Measurements from ENCODE around the gene ZFAND4. TPM values are rescaled to one million over a fixed set of nuclear protein-coding genes. Genes with fewer than 3 reads are reported as not detected.

ZFAND4 gene
- total RNA-seq (2021; ENCODE audit: unreplicated experiment) (15.5 TPM), Bru-seq, nascent RNA (percentile 71 among the genes with signal in this experiment), BruChase-seq, experiment 1, labeled RNA remaining after a 6-hour chase (percentile 69 among the genes with signal in this experiment), BruChase-seq, experiment 2, labeled RNA remaining after a 2-hour chase (percentile 70 among the genes with signal in this experiment)
- 3.2 and 4.8 TPM in 2 replicates for polyA plus RNA-seq (2012)
- long read RNA-seq, partial matches to known transcripts: 8 of 27 reads
- long read RNA-seq, other reads (novel, unspliced or antisense): 19 of 27 reads

DNA sequence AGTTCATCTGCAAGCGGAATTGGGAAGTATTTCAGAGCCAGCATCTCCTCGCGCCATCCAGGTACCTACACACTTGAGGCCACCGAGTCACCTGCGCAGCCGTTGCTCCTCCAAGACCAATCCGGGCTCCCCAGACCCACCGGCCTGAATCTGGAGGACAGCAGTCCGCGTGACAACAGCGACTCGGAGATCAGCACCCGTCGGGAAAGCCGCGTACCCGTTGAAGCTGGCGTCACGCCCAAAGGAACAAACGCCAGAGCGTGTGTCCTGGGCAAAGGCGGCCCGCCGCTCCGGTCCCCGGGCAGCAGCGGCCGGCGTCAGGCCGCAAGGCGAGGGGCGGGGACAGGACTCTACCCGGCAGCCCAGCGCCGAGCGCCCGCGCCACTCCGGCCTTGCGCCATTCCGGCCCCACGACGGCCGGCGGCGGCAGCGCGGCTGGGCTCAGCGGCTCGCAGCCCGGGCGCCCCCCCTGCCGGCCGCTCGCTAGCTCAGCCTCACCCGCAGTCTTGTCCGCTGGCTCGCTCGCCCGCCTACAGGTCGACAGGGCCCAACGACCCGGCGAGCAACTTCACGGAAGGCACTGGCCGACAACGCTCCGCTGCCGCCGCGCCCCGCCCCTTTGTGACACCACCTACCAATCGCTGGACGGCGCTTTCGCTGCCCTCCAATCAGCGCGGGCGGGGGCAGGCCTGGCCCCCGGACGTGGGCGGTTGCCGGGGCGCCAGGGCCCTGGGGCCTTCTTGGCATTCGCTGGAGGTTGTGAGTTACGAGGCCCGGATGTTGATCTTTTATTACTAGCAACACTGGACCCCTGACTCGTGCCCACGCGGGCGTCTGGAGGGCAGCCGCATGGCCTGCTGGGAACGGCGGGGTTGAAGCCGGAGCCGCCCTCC, at the start of gene ZFAND4:
Gene ZFAND4 (minus strand): TSS at position 592 of the 893 bp plus-strand sequence. CDS start 9,047 bp downstream, outside the sequence.
- Histone ChIP-seq H4K20me1 (ENCODE audit: insufficient read depth) (no peaks in the 10 kb centered on the region), H3K36me3 (ENCODE audit: control insufficient read depth in 1 of 2, insufficient read depth in 2 of 2, low read length in 2 of 2) (no peaks in the 10 kb centered on the region), H2AFZ (ENCODE audit: low read depth, low read length, poor library complexity, severe bottlenecking) (peak within 1 kb of the TSS; percentile 81), H3K9me3 (ENCODE audit: control insufficient read depth in 1 of 2, insufficient read depth in 1 of 2, low read depth in 1 of 2, low read length in 2 of 2) (no peaks in the 10 kb centered on the region), H3K4me3 (replicated peaks in 1 of 2; ENCODE audit: low read depth in 1 of 2, low read length in 2 of 2) (peak within 1 kb of the TSS; percentile 87 to 94), H3K27me3 (ENCODE audit: insufficient read depth, low read length) (no peaks in the 10 kb centered on the region), H3K27ac (ENCODE audit: low read depth, low read length) (peak within 1 kb of the TSS; percentile 90), H3K9ac (ENCODE audit: low read length) (peak within 1 kb of the TSS; percentile 79), H3K4me1 (ENCODE audit: control insufficient read depth in 1 of 2, insufficient read depth in 2 of 2, low read length in 2 of 2) (peaks cover 5 to 16% of the 10 kb centered on the region in 2 experiments; a peak in 3 of 4 replicates), H3K9me2 (ENCODE audit: insufficient read depth) (no peaks in the 10 kb centered on the region), H3K4me2 (ENCODE audit: low read length) (peak within 1 kb of the TSS; percentile 97), H3K79me2 (ENCODE audit: insufficient read depth, low read length) (peaks cover 19% of the 10 kb centered on the region)
- intact Hi-C loops (cut with micrococcal nuclease): loop anchor here (5.0 to 10.0 kb wide), 2 partner anchors 205 to 438 kb away; no protein-coding TSS in a partner anchor
- ATAC-seq (peak; percentile 97), DNase-seq (ENCODE audit: low read depth, low spot score) (peak; percentile 91)
- POLR2A ChIA-PET: no interaction called here
- RAD21 ChIA-PET (ENCODE audit: low non-redundant PET in 1 of 2, low total read pairs in 2 of 2, uncharacterized antibody in 2 of 2, unreplicated experiment in 2 of 2): interaction anchor here (0.7 to 1.0 kb wide), 3 partner anchors 207 to 362 kb away, joined by 3 to 4 read pairs (median 3); no protein-coding TSS in a partner anchor
- BruUV-seq (replicated peaks): no TSS peak
- CTCF ChIA-PET: interaction anchor here (0.9 to 1.9 kb wide), 6 partner anchors 9 to 438 kb away, joined by 3 to 8 read pairs (median 4); no protein-coding TSS in a partner anchor
- TF ChIP-seq JUND (IDR thresholded peaks at IDR 0.05) (no peak), EZH2 (IDR thresholded peaks at IDR 0.05) (no peak), ZNF274 (IDR thresholded peaks at IDR 0.05; ENCODE audit: low read depth, low read length) (no peak), EZH2phosphoT487 (IDR thresholded peaks at IDR 0.05; ENCODE audit: borderline replicate concordance) (no peak), FOSL1 (IDR thresholded peaks at IDR 0.05; ENCODE audit: low read depth) (no peak), POLR2AphosphoS5 (IDR thresholded peaks at IDR 0.05; ENCODE audit: low read depth, low read length) (peak; percentile 85), TCF7L2 (IDR thresholded peaks at IDR 0.05; ENCODE audit: borderline replicate concordance, extremely low read depth, insufficient read depth, insufficient read length) (peak; percentile 51), EGR1 (IDR thresholded peaks at IDR 0.05; ENCODE audit: low read depth) (peak; percentile 99), RAD21 (IDR thresholded peaks at IDR 0.05; ENCODE audit: low read depth) (peak; percentile 46), ELF1 (IDR thresholded peaks at IDR 0.05; ENCODE audit: borderline replicate concordance, low read depth) (no peak), POLR2A (IDR thresholded peaks at IDR 0.05; ENCODE audit: borderline replicate concordance, extremely low read depth, insufficient read depth, insufficient read length) (peak; percentile 62), SIN3A (IDR thresholded peaks at IDR 0.05; ENCODE audit: low read depth) (no peak), ZFX (IDR thresholded peaks at IDR 0.05) (peak; percentile 90), YY1 (IDR thresholded peaks at IDR 0.05; ENCODE audit: extremely low read depth, insufficient replicate concordance, low read depth, low read length) (peak; percentile 56)
- TF ChIP-seq, protein P1, sequence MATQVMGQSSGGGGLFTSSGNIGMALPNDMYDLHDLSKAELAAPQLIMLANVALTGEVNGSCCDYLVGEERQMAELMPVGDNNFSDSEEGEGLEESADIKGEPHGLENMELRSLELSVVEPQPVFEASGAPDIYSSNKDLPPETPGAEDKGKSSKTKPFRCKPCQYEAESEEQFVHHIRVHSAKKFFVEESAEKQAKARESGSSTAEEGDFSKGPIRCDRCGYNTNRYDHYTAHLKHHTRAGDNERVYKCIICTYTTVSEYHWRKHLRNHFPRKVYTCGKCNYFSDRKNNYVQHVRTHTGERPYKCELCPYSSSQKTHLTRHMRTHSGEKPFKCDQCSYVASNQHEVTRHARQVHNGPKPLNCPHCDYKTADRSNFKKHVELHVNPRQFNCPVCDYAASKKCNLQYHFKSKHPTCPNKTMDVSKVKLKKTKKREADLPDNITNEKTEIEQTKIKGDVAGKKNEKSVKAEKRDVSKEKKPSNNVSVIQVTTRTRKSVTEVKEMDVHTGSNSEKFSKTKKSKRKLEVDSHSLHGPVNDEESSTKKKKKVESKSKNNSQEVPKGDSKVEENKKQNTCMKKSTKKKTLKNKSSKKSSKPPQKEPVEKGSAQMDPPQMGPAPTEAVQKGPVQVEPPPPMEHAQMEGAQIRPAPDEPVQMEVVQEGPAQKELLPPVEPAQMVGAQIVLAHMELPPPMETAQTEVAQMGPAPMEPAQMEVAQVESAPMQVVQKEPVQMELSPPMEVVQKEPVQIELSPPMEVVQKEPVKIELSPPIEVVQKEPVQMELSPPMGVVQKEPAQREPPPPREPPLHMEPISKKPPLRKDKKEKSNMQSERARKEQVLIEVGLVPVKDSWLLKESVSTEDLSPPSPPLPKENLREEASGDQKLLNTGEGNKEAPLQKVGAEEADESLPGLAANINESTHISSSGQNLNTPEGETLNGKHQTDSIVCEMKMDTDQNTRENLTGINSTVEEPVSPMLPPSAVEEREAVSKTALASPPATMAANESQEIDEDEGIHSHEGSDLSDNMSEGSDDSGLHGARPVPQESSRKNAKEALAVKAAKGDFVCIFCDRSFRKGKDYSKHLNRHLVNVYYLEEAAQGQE (IDR thresholded peaks at IDR 0.05; ENCODE audit: low read depth): no peak
- TF ChIP-seq, protein P2, sequence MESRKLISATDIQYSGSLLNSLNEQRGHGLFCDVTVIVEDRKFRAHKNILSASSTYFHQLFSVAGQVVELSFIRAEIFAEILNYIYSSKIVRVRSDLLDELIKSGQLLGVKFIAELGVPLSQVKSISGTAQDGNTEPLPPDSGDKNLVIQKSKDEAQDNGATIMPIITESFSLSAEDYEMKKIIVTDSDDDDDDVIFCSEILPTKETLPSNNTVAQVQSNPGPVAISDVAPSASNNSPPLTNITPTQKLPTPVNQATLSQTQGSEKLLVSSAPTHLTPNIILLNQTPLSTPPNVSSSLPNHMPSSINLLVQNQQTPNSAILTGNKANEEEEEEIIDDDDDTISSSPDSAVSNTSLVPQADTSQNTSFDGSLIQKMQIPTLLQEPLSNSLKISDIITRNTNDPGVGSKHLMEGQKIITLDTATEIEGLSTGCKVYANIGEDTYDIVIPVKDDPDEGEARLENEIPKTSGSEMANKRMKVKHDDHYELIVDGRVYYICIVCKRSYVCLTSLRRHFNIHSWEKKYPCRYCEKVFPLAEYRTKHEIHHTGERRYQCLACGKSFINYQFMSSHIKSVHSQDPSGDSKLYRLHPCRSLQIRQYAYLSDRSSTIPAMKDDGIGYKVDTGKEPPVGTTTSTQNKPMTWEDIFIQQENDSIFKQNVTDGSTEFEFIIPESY (IDR thresholded peaks at IDR 0.05; ENCODE audit: extremely low read depth, insufficient replicate concordance, low read length): no peak
- TF ChIP-seq, protein P3, sequence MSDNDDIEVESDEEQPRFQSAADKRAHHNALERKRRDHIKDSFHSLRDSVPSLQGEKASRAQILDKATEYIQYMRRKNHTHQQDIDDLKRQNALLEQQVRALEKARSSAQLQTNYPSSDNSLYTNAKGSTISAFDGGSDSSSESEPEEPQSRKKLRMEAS (IDR thresholded peaks at IDR 0.05): peak; percentile 64
